Measurements from ENCODE around the gene GRAMD2B.

The GRAMD2B gene

GRCh38 chr5:126441230-126441629 is 18.0 kb downstream of the GRAMD2B start:
- peaks cover 7% of the 10 kb centered on the region for H3K4me1 ChIP-seq (ENCODE audit: control insufficient read depth, insufficient read depth, low read depth, low read length)
- H4K91ac ChIP-seq (ENCODE audit: low read length), result no peak overlapping the region
- H3K79me1 ChIP-seq (replicated peaks; ENCODE audit: low read length, poor library complexity, severe bottlenecking), result peaks cover 17% of the 10 kb centered on the region
- no peak overlapping the region for H4K8ac ChIP-seq (ENCODE audit: low read length)
- no peak overlapping the region for H3K9ac ChIP-seq (ENCODE audit: low read length)
- no peak overlapping the region for H2AFZ ChIP-seq (ENCODE audit: low read depth, low read length)
- H2AK5ac ChIP-seq (ENCODE audit: low read length, severe bottlenecking), result no peak overlapping the region
- H3K27me3 ChIP-seq (ENCODE audit: control insufficient read depth in 1 of 2, insufficient read depth in 1 of 2, low read length in 2 of 2), result no peaks in the 10 kb centered on the region
- no peak overlapping the region for H3K18ac ChIP-seq (ENCODE audit: low read depth in 1 of 2, low read length in 2 of 2)
- no peak overlapping the region for H2BK120ac ChIP-seq (ENCODE audit: low read depth, low read length)
- no peak overlapping the region for H3K27ac ChIP-seq (ENCODE audit: low read length, poor library complexity, severe bottlenecking)
- H2BK12ac ChIP-seq (ENCODE audit: low read length in 2 of 2), result no peak overlapping the region
- H2BK15ac ChIP-seq (ENCODE audit: low read depth, poor library complexity, severe bottlenecking), result no peak overlapping the region
- H3K4me2 ChIP-seq (ENCODE audit: low read length, poor library complexity, severe bottlenecking), result no peak overlapping the region
- H3K14ac ChIP-seq (ENCODE audit: low read length in 2 of 2), result no peak overlapping the region
- H3K4ac ChIP-seq (ENCODE audit: low read depth in 1 of 2, low read length in 2 of 2), result no peak overlapping the region
- H2BK5ac ChIP-seq (ENCODE audit: low read depth, low read length, poor library complexity, severe bottlenecking), result no peak overlapping the region
- H3K9me3 ChIP-seq (ENCODE audit: control insufficient read depth, low read length), result no peaks in the 10 kb centered on the region
- no peak overlapping the region for H3K23ac ChIP-seq (ENCODE audit: low read length in 2 of 2)
- WGBS, result 93% methylated on average over 2 of the region's 2 CpGs
- no peak for DNase-seq
- no peak overlapping the region for H3K4me3 ChIP-seq (ENCODE audit: insufficient read depth in 1 of 2, low read depth in 1 of 2, low read length in 2 of 2)
- H3K36me3 ChIP-seq (ENCODE audit: control insufficient read depth in 1 of 2, insufficient read depth in 2 of 2, low read depth in 1 of 2, low read length in 2 of 2), result peaks cover 11 to 32% of the 10 kb centered on the region in 2 experiments

- Histone ChIP-seq H2BK15ac (ENCODE audit: low read depth, poor library complexity, severe bottlenecking) (no peak overlapping the region), H4K91ac (ENCODE audit: low read length) (no peak overlapping the region), H2BK120ac (ENCODE audit: low read depth, low read length) (no peak overlapping the region), H2AFZ (ENCODE audit: low read depth, low read length) (no peak overlapping the region), H3K27ac (ENCODE audit: low read length, poor library complexity, severe bottlenecking) (peak overlapping the region; percentile 49), H3K9me3 (ENCODE audit: control insufficient read depth, low read length) (no peaks in the 10 kb centered on the region), H3K4ac (ENCODE audit: low read depth in 1 of 2, low read length in 2 of 2) (no peak overlapping the region), H2BK5ac (ENCODE audit: low read depth, low read length, poor library complexity, severe bottlenecking) (no peak overlapping the region), H3K23ac (ENCODE audit: low read length in 2 of 2) (no peak overlapping the region), H2BK12ac (ENCODE audit: low read length in 2 of 2) (no peak overlapping the region), H3K4me2 (ENCODE audit: low read length, poor library complexity, severe bottlenecking) (no peak overlapping the region), H4K8ac (ENCODE audit: low read length) (no peak overlapping the region), H2AK5ac (ENCODE audit: low read length, severe bottlenecking) (no peak overlapping the region), H3K9ac (ENCODE audit: low read length) (no peak overlapping the region), H3K18ac (ENCODE audit: low read depth in 1 of 2, low read length in 2 of 2) (no peak overlapping the region), H3K36me3 (ENCODE audit: control insufficient read depth in 1 of 2, insufficient read depth in 2 of 2, low read depth in 1 of 2, low read length in 2 of 2) (peaks cover 8 to 16% of the 10 kb centered on the region in 2 experiments), H3K79me1 (replicated peaks; ENCODE audit: low read length, poor library complexity, severe bottlenecking) (peaks cover 11% of the 10 kb centered on the region), H3K14ac (ENCODE audit: low read length in 2 of 2) (no peak overlapping the region), H3K4me1 (ENCODE audit: control insufficient read depth, insufficient read depth, low read depth, low read length) (peaks cover 7% of the 10 kb centered on the region), H3K4me3 (ENCODE audit: insufficient read depth in 1 of 2, low read depth in 1 of 2, low read length in 2 of 2) (no peak overlapping the region), H3K27me3 (ENCODE audit: control insufficient read depth in 1 of 2, insufficient read depth in 1 of 2, low read length in 2 of 2) (no peaks in the 10 kb centered on the region)
- DNase-seq, result no peak
- 95% methylated on average over 2 of the region's 2 CpGs for WGBS
These were observed 20.2 kb downstream of the GRAMD2B start for GRCh38 chr5:126443374-126443851.

- Histone ChIP-seq H3K18ac (ENCODE audit: low read depth in 1 of 2, low read length in 2 of 2) (no peak overlapping the region), H3K4me3 (ENCODE audit: insufficient read depth in 1 of 2, low read depth in 1 of 2, low read length in 2 of 2) (no peak overlapping the region), H3K36me3 (ENCODE audit: control insufficient read depth in 1 of 2, insufficient read depth in 2 of 2, low read depth in 1 of 2, low read length in 2 of 2) (peaks cover 8 to 10% of the 10 kb centered on the region in 2 experiments), H2AFZ (ENCODE audit: low read depth, low read length) (no peak overlapping the region), H3K9me3 (ENCODE audit: control insufficient read depth, low read length) (no peaks in the 10 kb centered on the region), H2AK5ac (ENCODE audit: low read length, severe bottlenecking) (no peak overlapping the region), H3K4ac (ENCODE audit: low read depth in 1 of 2, low read length in 2 of 2) (no peak overlapping the region), H3K27ac (ENCODE audit: low read length, poor library complexity, severe bottlenecking) (no peak overlapping the region), H4K8ac (ENCODE audit: low read length) (no peak overlapping the region), H2BK15ac (ENCODE audit: low read depth, poor library complexity, severe bottlenecking) (no peak overlapping the region), H3K4me2 (ENCODE audit: low read length, poor library complexity, severe bottlenecking) (no peak overlapping the region), H3K14ac (ENCODE audit: low read length in 2 of 2) (no peak overlapping the region), H2BK12ac (ENCODE audit: low read length in 2 of 2) (no peak overlapping the region), H3K27me3 (ENCODE audit: control insufficient read depth in 1 of 2, insufficient read depth in 1 of 2, low read length in 2 of 2) (no peaks in the 10 kb centered on the region), H2BK120ac (ENCODE audit: low read depth, low read length) (no peak overlapping the region), H3K9ac (ENCODE audit: low read length) (no peak overlapping the region), H4K91ac (ENCODE audit: low read length) (no peak overlapping the region), H3K79me1 (replicated peaks; ENCODE audit: low read length, poor library complexity, severe bottlenecking) (peaks cover 14% of the 10 kb centered on the region), H3K23ac (ENCODE audit: low read length in 2 of 2) (no peak overlapping the region), H2BK5ac (ENCODE audit: low read depth, low read length, poor library complexity, severe bottlenecking) (no peak overlapping the region), H3K4me1 (ENCODE audit: control insufficient read depth, insufficient read depth, low read depth, low read length) (peaks cover 7% of the 10 kb centered on the region)
- no peak for DNase-seq
- 100% methylated on average over 2 of the region's 2 CpGs for WGBS
These were observed 20.9 kb downstream of the GRAMD2B start for GRCh38 chr5:126444137-126444536.

GRCh38 chr5:126445502-126446174 is 22.4 kb downstream of the GRAMD2B start:
- Histone ChIP-seq H2BK15ac (ENCODE audit: low read depth, poor library complexity, severe bottlenecking) (no peak overlapping the region), H2AFZ (ENCODE audit: low read depth, low read length) (no peak overlapping the region), H3K18ac (ENCODE audit: low read depth in 1 of 2, low read length in 2 of 2) (peak overlapping the region in 1 of 2 experiments; percentile 30), H3K4ac (ENCODE audit: low read depth in 1 of 2, low read length in 2 of 2) (no peak overlapping the region), H4K91ac (ENCODE audit: low read length) (no peak overlapping the region), H2BK5ac (ENCODE audit: low read depth, low read length, poor library complexity, severe bottlenecking) (no peak overlapping the region), H3K14ac (ENCODE audit: low read length in 2 of 2) (peak overlapping the region in 1 of 2 experiments; percentile 1), H3K4me2 (ENCODE audit: low read length, poor library complexity, severe bottlenecking) (no peak overlapping the region), H2BK120ac (ENCODE audit: low read depth, low read length) (no peak overlapping the region), H3K27ac (ENCODE audit: low read length, poor library complexity, severe bottlenecking) (peak overlapping the region; percentile 22), H3K27me3 (ENCODE audit: control insufficient read depth in 1 of 2, insufficient read depth in 1 of 2, low read length in 2 of 2) (no peaks in the 10 kb centered on the region), H3K4me1 (ENCODE audit: control insufficient read depth, insufficient read depth, low read depth, low read length) (peaks cover 9% of the 10 kb centered on the region), H2AK5ac (ENCODE audit: low read length, severe bottlenecking) (peak overlapping the region; percentile 86), H3K9ac (ENCODE audit: low read length) (no peak overlapping the region), H3K4me3 (ENCODE audit: insufficient read depth in 1 of 2, low read depth in 1 of 2, low read length in 2 of 2) (no peak overlapping the region), H2BK12ac (ENCODE audit: low read length in 2 of 2) (no peak overlapping the region), H4K8ac (ENCODE audit: low read length) (no peak overlapping the region), H3K9me3 (ENCODE audit: control insufficient read depth, low read length) (no peaks in the 10 kb centered on the region), H3K23ac (ENCODE audit: low read length in 2 of 2) (no peak overlapping the region), H3K79me1 (replicated peaks; ENCODE audit: low read length, poor library complexity, severe bottlenecking) (peaks cover 14% of the 10 kb centered on the region), H3K36me3 (ENCODE audit: control insufficient read depth in 1 of 2, insufficient read depth in 2 of 2, low read depth in 1 of 2, low read length in 2 of 2) (peaks cover 7 to 10% of the 10 kb centered on the region in 2 experiments)
- DNase-seq, result no peak
- 93% methylated on average over 1 of the region's 3 CpGs for WGBS
